NB4 (cell line): ENCODE results near the gene SPNS2.

Source experiments
- POLR2A ChIP-seq: IDR thresholded peaks from 2 replicates; pipeline ENCODE4 v1.6.1; 2011; ENCODE audit warnings: mild to moderate bottlenecking; ENCODE audit not compliant: insufficient read length; ENCODE audit errors: extremely low read depth
- TF ChIP-seq, protein P1 (sequence below): IDR thresholded peaks from one replicate; pipeline ENCODE4 v1.5.1; 2012; ENCODE audit warnings: low read depth, low read length

DNA sequence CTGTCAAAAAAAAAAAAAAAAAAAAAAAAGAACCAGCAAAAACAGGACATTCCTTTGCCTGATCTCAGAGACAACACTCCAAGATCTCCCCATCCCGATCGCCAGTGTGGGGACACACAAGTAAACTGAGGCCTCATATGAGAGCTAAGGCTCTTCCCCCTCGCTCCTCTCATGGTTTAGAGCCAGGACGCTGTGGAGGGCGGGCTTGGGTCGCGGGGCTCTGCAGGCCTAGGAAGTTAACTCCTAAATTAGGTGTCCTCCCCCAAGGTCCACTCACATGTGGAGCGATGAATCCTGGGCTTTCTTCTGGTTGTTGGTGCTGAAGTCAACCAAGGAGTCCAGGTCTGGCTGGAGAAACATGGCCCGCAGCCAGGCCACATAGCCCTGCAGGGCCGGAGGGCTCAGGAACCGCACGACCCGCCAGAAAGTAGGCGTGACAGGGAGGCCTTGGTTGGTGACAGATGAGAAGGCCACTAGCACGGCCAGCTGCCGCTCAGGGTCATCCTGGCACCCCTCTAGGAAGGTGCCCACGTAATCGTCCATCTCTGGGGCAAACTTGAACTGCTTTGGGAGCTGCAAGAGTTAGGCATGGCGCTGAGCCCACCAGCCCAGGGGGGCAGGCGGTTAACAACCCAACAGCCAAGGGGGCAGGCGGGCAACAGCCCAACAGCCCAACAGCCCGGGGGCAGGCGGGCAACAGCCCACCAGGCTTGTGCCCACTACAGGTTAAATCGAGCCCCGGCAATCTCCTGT lies 51.3 kb downstream of the SPNS2 start:
- no peak for TF ChIP-seq POLR2A
- TF ChIP-seq, protein P1, sequence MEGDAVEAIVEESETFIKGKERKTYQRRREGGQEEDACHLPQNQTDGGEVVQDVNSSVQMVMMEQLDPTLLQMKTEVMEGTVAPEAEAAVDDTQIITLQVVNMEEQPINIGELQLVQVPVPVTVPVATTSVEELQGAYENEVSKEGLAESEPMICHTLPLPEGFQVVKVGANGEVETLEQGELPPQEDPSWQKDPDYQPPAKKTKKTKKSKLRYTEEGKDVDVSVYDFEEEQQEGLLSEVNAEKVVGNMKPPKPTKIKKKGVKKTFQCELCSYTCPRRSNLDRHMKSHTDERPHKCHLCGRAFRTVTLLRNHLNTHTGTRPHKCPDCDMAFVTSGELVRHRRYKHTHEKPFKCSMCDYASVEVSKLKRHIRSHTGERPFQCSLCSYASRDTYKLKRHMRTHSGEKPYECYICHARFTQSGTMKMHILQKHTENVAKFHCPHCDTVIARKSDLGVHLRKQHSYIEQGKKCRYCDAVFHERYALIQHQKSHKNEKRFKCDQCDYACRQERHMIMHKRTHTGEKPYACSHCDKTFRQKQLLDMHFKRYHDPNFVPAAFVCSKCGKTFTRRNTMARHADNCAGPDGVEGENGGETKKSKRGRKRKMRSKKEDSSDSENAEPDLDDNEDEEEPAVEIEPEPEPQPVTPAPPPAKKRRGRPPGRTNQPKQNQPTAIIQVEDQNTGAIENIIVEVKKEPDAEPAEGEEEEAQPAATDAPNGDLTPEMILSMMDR, result no peak
